GM12892 (cell line): ENCODE data around the gene ASNSD1.

Experiments
- POLR2A ChIP-seq: IDR thresholded peaks from 2 replicates; pipeline ENCODE4 v1.6.1; 2011; ENCODE audit warnings: low read depth, low read length, control low read depth
- POLR2AphosphoS5 ChIP-seq: IDR thresholded peaks from 2 replicates; pipeline ENCODE4 v1.6.1; 2011; ENCODE audit warnings: low read depth, low read length, control low read depth

DNA sequence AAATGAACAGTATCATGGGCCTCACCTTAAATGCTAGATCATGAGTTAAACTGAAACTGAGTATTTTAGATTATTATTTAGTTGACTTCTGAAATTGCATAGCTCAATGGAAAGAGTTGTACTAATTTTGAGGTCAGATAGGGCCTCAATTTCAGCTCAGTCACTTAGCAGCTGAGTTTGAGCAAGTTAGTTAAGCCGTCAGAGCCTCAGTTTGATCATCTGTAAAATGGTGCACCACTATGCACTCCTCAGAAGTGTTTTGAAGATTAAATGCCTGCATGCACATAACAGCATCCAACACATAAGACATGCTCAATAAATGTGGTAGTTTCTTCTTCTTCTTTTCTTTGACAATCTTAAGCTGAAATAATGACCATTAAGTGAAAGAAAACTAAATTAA lies 38.2 kb upstream of the ASNSD1 start:
- TF ChIP-seq POLR2A = no peak
- TF ChIP-seq POLR2AphosphoS5 = no peak
